GM12873 (cell line): ENCODE data around the gene PSMB7.

Experiments
- CTCF ChIP-seq: IDR thresholded peaks from 2 replicates; pipeline ENCODE4 v1.5.1; 2012; ENCODE audit warnings: low read depth, mild to moderate bottlenecking, moderate library complexity, low read length, control low read depth; ENCODE audit not compliant: insufficient read depth; ENCODE audit errors: missing control alignments

Gene PSMB7

GRCh38 chr9:124449381-124450151 lies 34.3 kb upstream of the PSMB7 start:
- TF ChIP-seq CTCF: no peak

GRCh38 chr9:124448019-124448418 lies 32.8 kb upstream of the PSMB7 start:
- TF ChIP-seq CTCF: no peak

- TF ChIP-seq CTCF: no peak
Measured at GRCh38 chr9:124447297-124447661, 32.0 kb upstream of the PSMB7 start.

GRCh38 chr9:124444166-124444565 lies 28.9 kb upstream of the PSMB7 start:
- no peak for TF ChIP-seq CTCF

GRCh38 chr9:124443625-124444024 lies 28.4 kb upstream of the PSMB7 start:
- TF ChIP-seq CTCF: no peak

- no peak for TF ChIP-seq CTCF
Measured at GRCh38 chr9:124442826-124443225, 27.6 kb upstream of the PSMB7 start.

GRCh38 chr9:124442379-124442778 lies 27.1 kb upstream of the PSMB7 start:
- TF ChIP-seq CTCF: no peak
